IMR-90 (cell line): ENCODE results near the gene MARCHF3.

Source experiments
- CEBPB ChIP-seq: IDR thresholded peaks from 2 replicates; pipeline ENCODE4 v1.6.1; 2012; ENCODE audit warnings: low read depth, low read length, improper control_type of control experiment
- CTCF ChIP-seq: conservative IDR thresholded peaks from 2 replicates; pipeline ENCODE4 v1.5.1; 2012; ENCODE audit warnings: mild to moderate bottlenecking, low read depth, low read length, improper control_type of control experiment
- ELK1 ChIP-seq: fragments of 150-350 bp; IDR thresholded peaks from 2 replicates; pipeline ENCODE4 v1.6.1; 2016; ENCODE audit warnings: low read depth, mild to moderate bottlenecking, low read length, moderate library complexity, borderline replicate concordance
- MAFK ChIP-seq: IDR thresholded peaks from 2 replicates; pipeline ENCODE4 v1.6.1; 2012; ENCODE audit warnings: low read depth, low read length, improper control_type of control experiment
- MXI1 ChIP-seq: IDR thresholded peaks from 2 replicates; pipeline ENCODE4 v1.6.1; 2012; ENCODE audit warnings: low read depth, mild to moderate bottlenecking, low read length, moderate library complexity, borderline replicate concordance
- NFE2L2 ChIP-seq: fragments of 150-350 bp; IDR thresholded peaks from 2 replicates; pipeline ENCODE4 v1.6.1; 2016; ENCODE audit warnings: low read depth, mild to moderate bottlenecking, low read length
- POLR2A ChIP-seq: IDR thresholded peaks from 2 replicates; pipeline ENCODE4 v1.6.1; 2012; ENCODE audit warnings: mild to moderate bottlenecking, low read depth, low read length
- RAD21 ChIP-seq: IDR thresholded peaks from 2 replicates; pipeline ENCODE4 v1.6.1; 2012; ENCODE audit warnings: low read length, improper control_type of control experiment
- SMC3 ChIP-seq: fragments of 150-350 bp; IDR thresholded peaks from 2 replicates; pipeline ENCODE4 v1.6.1; 2016; ENCODE audit warnings: low read depth, mild to moderate bottlenecking, antibody characterized with exemption, low read length, moderate library complexity
- USF2 ChIP-seq: fragments of 150-350 bp; IDR thresholded peaks from 2 replicates; pipeline ENCODE4 v1.6.1; 2017; ENCODE audit warnings: mild to moderate bottlenecking, antibody characterized with exemption, low read length, low read depth

- TF ChIP-seq CTCF (no peak), USF2 (no peak), MAFK (no peak), ELK1 (no peak), POLR2A (no peak), MXI1 (no peak), RAD21 (no peak), NFE2L2 (no peak), SMC3 (no peak), CEBPB (no peak)
Observed at GRCh38 chr5:127061956-127062355, 31.6 kb upstream of the MARCHF3 start.
